ENCODE measurements around the gene PDHB.

The PDHB gene

DNA sequence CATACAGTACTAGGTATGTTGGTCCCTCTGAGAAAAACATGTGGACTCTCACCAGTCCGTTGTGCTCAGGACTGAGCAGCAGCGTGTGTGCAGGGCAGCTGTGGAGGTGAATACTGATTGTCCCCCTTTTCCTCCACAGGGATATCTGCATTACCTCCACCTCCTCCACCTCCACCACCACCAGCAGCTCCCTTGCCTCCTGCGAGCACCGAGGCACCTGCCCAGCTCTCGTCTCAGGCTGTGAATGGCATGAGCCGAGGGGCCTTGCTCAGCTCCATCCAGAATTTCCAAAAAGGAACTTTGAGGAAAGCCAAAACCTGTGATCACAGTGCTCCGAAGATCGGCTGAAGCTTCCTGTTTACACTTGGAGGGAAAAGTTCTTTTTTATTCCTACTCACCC lies 9.0 kb downstream of the PDHB start:
- no peak for DNase-seq (ENCODE audit: low read depth)
- TF ChIP-seq, protein P1, sequence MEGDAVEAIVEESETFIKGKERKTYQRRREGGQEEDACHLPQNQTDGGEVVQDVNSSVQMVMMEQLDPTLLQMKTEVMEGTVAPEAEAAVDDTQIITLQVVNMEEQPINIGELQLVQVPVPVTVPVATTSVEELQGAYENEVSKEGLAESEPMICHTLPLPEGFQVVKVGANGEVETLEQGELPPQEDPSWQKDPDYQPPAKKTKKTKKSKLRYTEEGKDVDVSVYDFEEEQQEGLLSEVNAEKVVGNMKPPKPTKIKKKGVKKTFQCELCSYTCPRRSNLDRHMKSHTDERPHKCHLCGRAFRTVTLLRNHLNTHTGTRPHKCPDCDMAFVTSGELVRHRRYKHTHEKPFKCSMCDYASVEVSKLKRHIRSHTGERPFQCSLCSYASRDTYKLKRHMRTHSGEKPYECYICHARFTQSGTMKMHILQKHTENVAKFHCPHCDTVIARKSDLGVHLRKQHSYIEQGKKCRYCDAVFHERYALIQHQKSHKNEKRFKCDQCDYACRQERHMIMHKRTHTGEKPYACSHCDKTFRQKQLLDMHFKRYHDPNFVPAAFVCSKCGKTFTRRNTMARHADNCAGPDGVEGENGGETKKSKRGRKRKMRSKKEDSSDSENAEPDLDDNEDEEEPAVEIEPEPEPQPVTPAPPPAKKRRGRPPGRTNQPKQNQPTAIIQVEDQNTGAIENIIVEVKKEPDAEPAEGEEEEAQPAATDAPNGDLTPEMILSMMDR (IDR thresholded peaks at IDR 0.05; ENCODE audit: control insufficient read depth, extremely low read depth, insufficient read depth): no peak
- H3K4me3 ChIP-seq (ENCODE audit: low read depth, low read length): no peak overlapping the region

- no peak for DNase-seq (ENCODE audit: low read depth)
- TF ChIP-seq, protein P1 (IDR thresholded peaks at IDR 0.05; ENCODE audit: control insufficient read depth, extremely low read depth, insufficient read depth): no peak
- H3K4me3 ChIP-seq (ENCODE audit: low read depth, low read length): no peak overlapping the region
These were observed 10.8 kb downstream of the PDHB start for GRCh38 chr3:58422756-58423325.

DNA sequence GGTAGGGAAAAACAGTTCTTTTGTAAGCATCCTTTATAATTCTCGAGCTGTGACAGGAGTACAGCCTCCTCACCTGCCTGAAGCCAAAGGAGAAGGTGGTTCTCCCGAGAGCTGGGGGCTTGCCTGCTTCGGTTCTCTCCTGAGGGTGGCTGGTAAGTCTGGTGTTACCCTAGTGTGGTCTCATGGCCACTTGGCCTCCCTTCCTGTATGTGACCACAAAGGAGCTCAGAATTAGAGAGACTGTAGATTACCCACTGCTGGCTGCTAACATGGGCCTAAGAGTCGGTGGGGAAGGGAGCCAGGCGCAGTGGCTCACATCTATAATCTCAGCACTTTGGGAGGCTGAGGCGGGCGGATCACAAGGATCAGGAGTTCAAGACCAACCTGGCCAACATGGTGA lies 12.6 kb downstream of the PDHB start:
- TF ChIP-seq, protein P1 (IDR thresholded peaks at IDR 0.05; ENCODE audit: control insufficient read depth, extremely low read depth, insufficient read depth): no peak
- no peak for DNase-seq (ENCODE audit: low read depth)
- H3K4me3 ChIP-seq (ENCODE audit: low read depth, low read length): no peak overlapping the region

GRCh38 chr3:58419780-58420507 lies 13.7 kb downstream of the PDHB start:
- TF ChIP-seq, protein P1 (IDR thresholded peaks at IDR 0.05; ENCODE audit: control insufficient read depth, extremely low read depth, insufficient read depth): no peak
- DNase-seq (ENCODE audit: low read depth): no peak
- no peak overlapping the region for H3K4me3 ChIP-seq (ENCODE audit: low read depth, low read length)

GRCh38 chr3:58418227-58418626 lies 15.4 kb downstream of the PDHB start:
- TF ChIP-seq, protein P1 (IDR thresholded peaks at IDR 0.05; ENCODE audit: control insufficient read depth, extremely low read depth, insufficient read depth): no peak
- no peak overlapping the region for H3K4me3 ChIP-seq (ENCODE audit: low read depth, low read length)
- DNase-seq (ENCODE audit: low read depth): no peak

- TF ChIP-seq, protein P1 (IDR thresholded peaks at IDR 0.05; ENCODE audit: control insufficient read depth, extremely low read depth, insufficient read depth): no peak
- H3K4me3 ChIP-seq (ENCODE audit: low read depth, low read length): no peak overlapping the region
- DNase-seq (ENCODE audit: low read depth): no peak
These were observed 16.6 kb downstream of the PDHB start for GRCh38 chr3:58417075-58417474.

DNA sequence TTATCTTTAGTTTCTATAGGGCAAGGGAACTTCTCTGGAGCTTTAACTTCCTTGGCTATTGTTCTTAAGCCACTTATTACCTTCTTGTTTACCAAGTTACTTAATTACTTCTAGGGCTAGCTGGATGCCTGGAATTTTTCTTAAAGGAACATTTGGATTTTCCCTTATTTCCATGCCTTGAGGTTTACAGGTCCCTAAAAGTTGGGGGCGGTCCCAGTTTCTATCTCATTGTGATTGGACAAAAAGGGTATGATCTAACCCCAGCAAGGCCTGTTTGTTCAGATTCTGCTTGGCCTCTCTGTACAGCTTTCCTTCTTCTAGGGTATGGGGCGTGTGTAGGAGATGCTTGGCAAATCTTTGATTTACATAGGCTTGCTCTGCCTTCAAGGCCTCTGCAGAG lies 17.4 kb downstream of the PDHB start:
- no peak overlapping the region for H3K4me3 ChIP-seq (ENCODE audit: low read depth, low read length)
- TF ChIP-seq, protein P1 (IDR thresholded peaks at IDR 0.05; ENCODE audit: control insufficient read depth, extremely low read depth, insufficient read depth): no peak
- DNase-seq (ENCODE audit: low read depth): peak; percentile 36
